DND-41 (cell line): ENCODE results near the gene TOMM5.

ENCODE experiments used
- ATAC-seq: fragments of 200-7000 bp; cut with Tn5 transposase; 3 replicates; pipeline ENCODE4 v1.9.1; 2021; ENCODE audit warnings: low read depth; ENCODE audit not compliant: insufficient read depth
- DNase-seq: peaks from one replicate; pipeline ENCODE4 v3.0.0-alpha.2; 2020
- H2AFZ ChIP-seq: 2 replicates; pipeline ENCODE4 v1.6.0; 2012; ENCODE audit warnings: low read depth, low read length
- H3K27ac ChIP-seq: 2 replicates; pipeline ENCODE4 v1.5.1; 2012; ENCODE audit warnings: low read length, inconsistent platforms
- H3K27me3 ChIP-seq: fragments of 200-600 bp; sonication (generic); 2 replicates; pipeline ENCODE4 v1.6.0; 2012; ENCODE audit warnings: low read length, mild to moderate bottlenecking, inconsistent platforms; ENCODE audit not compliant: insufficient read depth, poor library complexity
- H3K36me3 ChIP-seq: 2 replicates; pipeline ENCODE4 v1.5.1; 2012; ENCODE audit warnings: low read length, inconsistent platforms; ENCODE audit not compliant: insufficient read depth
- H3K4me1 ChIP-seq: 2 replicates; pipeline ENCODE4 v1.5.1; 2012; ENCODE audit warnings: mild to moderate bottlenecking, low read length; ENCODE audit not compliant: insufficient read depth
- H3K4me2 ChIP-seq: 2 replicates; pipeline ENCODE4 v1.6.0; 2012; ENCODE audit warnings: mild to moderate bottlenecking, moderate library complexity, low read length, inconsistent platforms; ENCODE audit not compliant: insufficient read depth
- H3K4me3 ChIP-seq, 2 experiments: fragments of 200-600 bp in 1 of 2; shearing (Covaris generic) in 1 of 2; 2 replicates each; pipeline ENCODE4 v1.5.1; 2012 to 2016; ENCODE audit warnings: inconsistent platforms in 2 of 2, low read length in 2 of 2, mild to moderate bottlenecking in 2 of 2, low read depth in 1 of 2, moderate library complexity in 1 of 2
- H3K79me2 ChIP-seq: 2 replicates; pipeline ENCODE4 v1.6.0; 2012; ENCODE audit warnings: low read length, inconsistent platforms; ENCODE audit not compliant: insufficient read depth
- H3K9ac ChIP-seq: 2 replicates; pipeline ENCODE4 v1.6.0; 2012; ENCODE audit warnings: low read depth, mild to moderate bottlenecking, inconsistent platforms, low read length, moderate library complexity
- H3K9me3 ChIP-seq: 2 replicates; pipeline ENCODE4 v1.5.1; 2012; ENCODE audit warnings: low read length, moderate library complexity, mild to moderate bottlenecking, inconsistent platforms; ENCODE audit not compliant: insufficient read depth, severe bottlenecking
- H4K20me1 ChIP-seq: 2 replicates; pipeline ENCODE4 v1.6.0; 2012; ENCODE audit warnings: low read length; ENCODE audit not compliant: insufficient read depth
- CTCF ChIP-seq: IDR thresholded peaks from 2 replicates; pipeline ENCODE4 v1.5.1; 2012; ENCODE audit warnings: borderline replicate concordance, low read length, moderate library complexity, mild to moderate bottlenecking; ENCODE audit not compliant: poor library complexity, severe bottlenecking; ENCODE audit errors: extremely low read depth
- EZH2 ChIP-seq: IDR thresholded peaks from 3 replicates; pipeline ENCODE4 v1.6.1; 2012; ENCODE audit warnings: borderline replicate concordance, low read depth, mild to moderate bottlenecking, moderate library complexity, low read length, inconsistent platforms; ENCODE audit not compliant: severe bottlenecking

TOMM5 gene

DNA sequence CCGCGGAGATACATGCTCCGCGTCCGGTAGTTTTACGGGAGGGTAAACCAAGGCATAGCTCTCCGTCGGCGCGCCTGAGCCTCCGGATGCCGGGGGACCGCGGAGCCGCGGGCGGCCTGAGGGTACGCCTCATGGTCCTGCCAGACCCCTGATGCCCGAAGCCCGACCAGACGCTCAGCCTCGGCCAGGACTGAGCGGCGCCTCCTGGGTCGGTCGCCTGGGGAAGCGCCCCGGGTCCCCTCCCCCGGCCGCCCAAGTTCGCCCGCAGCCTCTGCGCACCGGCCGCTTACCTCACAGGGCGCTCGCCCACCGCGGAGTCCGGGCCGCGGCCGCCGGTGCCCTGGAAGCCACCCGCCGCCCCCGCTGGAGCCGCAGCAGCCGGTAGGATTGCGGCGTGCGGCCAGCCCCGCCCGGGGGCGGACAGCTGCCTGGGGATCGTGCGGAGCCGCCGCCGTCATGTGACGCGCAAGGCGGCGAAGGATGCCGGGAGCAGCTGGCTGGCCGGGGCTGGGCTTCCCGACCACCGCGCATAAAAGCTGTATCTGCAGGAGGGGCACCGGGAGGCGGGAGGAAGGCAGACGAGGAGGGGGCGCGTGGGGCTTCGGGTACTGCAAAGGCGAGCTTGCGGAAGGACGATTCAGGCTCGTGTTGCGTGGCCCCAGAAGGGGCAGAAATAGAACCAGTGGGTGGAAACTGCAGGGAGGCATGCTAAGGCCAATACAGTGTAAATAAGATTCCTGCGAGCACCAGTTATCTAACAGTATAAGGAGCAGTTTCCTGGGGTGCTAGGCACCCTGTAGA, 16.3 kb downstream of the TOMM5 start, which contains the start of gene FBXO10:
Gene FBXO10 (minus strand): TSS at position 460 of the 801 bp plus-strand sequence. CDS start 34,612 bp downstream, outside the sequence.
- no peak within 1 kb of the TSS for H3K4me2 ChIP-seq
- peaks cover 13% of the 10 kb centered on the region; the same call in 1 of the 2 replicates for H4K20me1 ChIP-seq
- H3K4me1 ChIP-seq = no peaks in the 10 kb centered on the region
- H3K9ac ChIP-seq = no peak within 1 kb of the TSS
- no peak within 1 kb of the TSS for H2AFZ ChIP-seq
- H3K9me3 ChIP-seq = no peaks in the 10 kb centered on the region
- H3K27ac ChIP-seq = no peak within 1 kb of the TSS
- peaks cover 25% of the 10 kb centered on the region for H3K36me3 ChIP-seq
- TF ChIP-seq EZH2 (no peak), CTCF (no peak)
- ATAC-seq = no peak
- no peaks in the 10 kb centered on the region for H3K27me3 ChIP-seq
- H3K4me3 ChIP-seq = no peak within 1 kb of the TSS
- no peak for DNase-seq
- peaks cover 13% of the 10 kb centered on the region; the same call in 1 of the 2 replicates for H3K79me2 ChIP-seq

- H3K27ac ChIP-seq = no peak overlapping the region
- no peak for DNase-seq
- TF ChIP-seq CTCF = no peak
- TF ChIP-seq EZH2 = no peak
- H4K20me1 ChIP-seq = peaks cover 13% of the 10 kb centered on the region; the same call in 1 of the 2 replicates
- no peak for ATAC-seq
- no peak overlapping the region for H3K9ac ChIP-seq
- H3K79me2 ChIP-seq = peaks cover 8% of the 10 kb centered on the region; the same call in 1 of the 2 replicates
- no peaks in the 10 kb centered on the region for H3K4me1 ChIP-seq
- H3K4me3 ChIP-seq = no peak overlapping the region
- H3K27me3 ChIP-seq = no peaks in the 10 kb centered on the region
- no peaks in the 10 kb centered on the region for H3K9me3 ChIP-seq
- peaks cover 22% of the 10 kb centered on the region for H3K36me3 ChIP-seq
- H3K4me2 ChIP-seq = no peak overlapping the region
- no peak overlapping the region for H2AFZ ChIP-seq
These were observed 16.9 kb downstream of the TOMM5 start for GRCh38 chr9:37575511-37575914.

GRCh38 chr9:37575001-37575400, 17.4 kb downstream of the TOMM5 start:
- Histone ChIP-seq H3K4me3 (no peak overlapping the region), H3K4me2 (no peak overlapping the region), H2AFZ (no peak overlapping the region), H4K20me1 (peaks cover 13% of the 10 kb centered on the region; the same call in 1 of the 2 replicates), H3K9ac (no peak overlapping the region), H3K9me3 (no peaks in the 10 kb centered on the region), H3K27ac (no peak overlapping the region), H3K4me1 (no peaks in the 10 kb centered on the region), H3K36me3 (peaks cover 17% of the 10 kb centered on the region), H3K79me2 (peaks cover 6% of the 10 kb centered on the region; the same call in 1 of the 2 replicates), H3K27me3 (no peaks in the 10 kb centered on the region)
- ATAC-seq (no peak), DNase-seq (no peak)
- TF ChIP-seq EZH2 (no peak), CTCF (no peak)
